PC-3 (cell line): ENCODE data around the gene NAGS.

Experiments used
- EZH2 ChIP-seq: fragments of 300-600 bp; sonication (generic); IDR thresholded peaks from one replicate; pipeline ENCODE4 v1.6.1; 2017; ENCODE audit warnings: antibody characterized with exemption, mild to moderate bottlenecking, low read length; ENCODE audit not compliant: unreplicated experiment
- TF ChIP-seq, protein P1 (sequence below): fragments of 300-600 bp; sonication (generic); conservative IDR thresholded peaks from 2 replicates; pipeline ENCODE4 v1.5.1; 2017; ENCODE audit warnings: antibody characterized with exemption, low read depth, mild to moderate bottlenecking, low read length

GRCh38 chr17:44044071-44044470 is 39.6 kb downstream of the NAGS start:
- no peak for TF ChIP-seq EZH2
- TF ChIP-seq, protein P1, sequence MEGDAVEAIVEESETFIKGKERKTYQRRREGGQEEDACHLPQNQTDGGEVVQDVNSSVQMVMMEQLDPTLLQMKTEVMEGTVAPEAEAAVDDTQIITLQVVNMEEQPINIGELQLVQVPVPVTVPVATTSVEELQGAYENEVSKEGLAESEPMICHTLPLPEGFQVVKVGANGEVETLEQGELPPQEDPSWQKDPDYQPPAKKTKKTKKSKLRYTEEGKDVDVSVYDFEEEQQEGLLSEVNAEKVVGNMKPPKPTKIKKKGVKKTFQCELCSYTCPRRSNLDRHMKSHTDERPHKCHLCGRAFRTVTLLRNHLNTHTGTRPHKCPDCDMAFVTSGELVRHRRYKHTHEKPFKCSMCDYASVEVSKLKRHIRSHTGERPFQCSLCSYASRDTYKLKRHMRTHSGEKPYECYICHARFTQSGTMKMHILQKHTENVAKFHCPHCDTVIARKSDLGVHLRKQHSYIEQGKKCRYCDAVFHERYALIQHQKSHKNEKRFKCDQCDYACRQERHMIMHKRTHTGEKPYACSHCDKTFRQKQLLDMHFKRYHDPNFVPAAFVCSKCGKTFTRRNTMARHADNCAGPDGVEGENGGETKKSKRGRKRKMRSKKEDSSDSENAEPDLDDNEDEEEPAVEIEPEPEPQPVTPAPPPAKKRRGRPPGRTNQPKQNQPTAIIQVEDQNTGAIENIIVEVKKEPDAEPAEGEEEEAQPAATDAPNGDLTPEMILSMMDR, result no peak
